ENCODE results near the gene GMIP. TPM values are rescaled to one million over a fixed set of nuclear protein-coding genes. Genes with fewer than 3 reads are reported as not detected.

The GMIP gene
- total and polyA plus RNA-seq, 2 of the 13 experiments (the other 11 are each of a cell fraction or from before 2014, with no cell fraction given), result 1.5 to 1.8 TPM

DNA sequence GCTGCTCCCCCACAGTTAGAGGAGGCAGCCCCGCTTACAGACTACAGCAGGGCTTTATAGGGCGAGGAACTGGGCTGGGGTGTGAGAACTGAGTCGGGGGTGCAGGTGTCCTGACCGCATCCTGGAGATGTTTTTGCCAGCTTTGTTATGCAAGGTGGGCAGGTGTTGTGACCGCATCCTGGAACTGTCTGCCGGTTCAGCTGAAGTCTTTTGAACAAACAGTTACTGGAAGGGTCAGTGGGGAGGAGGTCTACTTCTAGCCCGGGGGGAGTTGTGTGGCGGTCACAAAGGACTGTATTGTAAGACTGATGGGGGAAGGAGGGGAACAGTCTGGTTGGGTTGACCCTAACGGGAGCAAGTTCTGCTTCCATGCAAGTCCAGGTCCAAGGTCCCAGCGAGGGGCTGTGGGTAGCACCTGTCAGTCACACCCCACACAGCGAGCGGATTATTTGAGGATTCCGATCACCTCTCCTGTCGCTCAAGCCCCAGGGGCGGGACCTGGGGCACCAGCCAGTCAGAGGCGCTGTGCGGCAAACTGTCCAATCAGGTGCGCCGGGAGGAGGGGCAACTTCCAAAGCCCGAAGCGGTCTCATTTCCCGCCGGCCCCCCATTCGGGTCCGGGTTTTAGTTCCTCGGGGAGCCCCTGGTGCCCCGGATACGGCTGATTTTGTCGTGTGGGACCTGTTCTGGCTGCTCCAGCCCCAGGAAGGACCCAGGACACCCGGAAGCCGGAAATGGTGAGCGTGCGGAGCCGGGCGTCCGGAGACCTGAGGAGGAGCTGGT lies 25.0 kb upstream of the GMIP start, which contains the start of gene ZNF101 (continued):
- TF ChIP-seq, protein P1, sequence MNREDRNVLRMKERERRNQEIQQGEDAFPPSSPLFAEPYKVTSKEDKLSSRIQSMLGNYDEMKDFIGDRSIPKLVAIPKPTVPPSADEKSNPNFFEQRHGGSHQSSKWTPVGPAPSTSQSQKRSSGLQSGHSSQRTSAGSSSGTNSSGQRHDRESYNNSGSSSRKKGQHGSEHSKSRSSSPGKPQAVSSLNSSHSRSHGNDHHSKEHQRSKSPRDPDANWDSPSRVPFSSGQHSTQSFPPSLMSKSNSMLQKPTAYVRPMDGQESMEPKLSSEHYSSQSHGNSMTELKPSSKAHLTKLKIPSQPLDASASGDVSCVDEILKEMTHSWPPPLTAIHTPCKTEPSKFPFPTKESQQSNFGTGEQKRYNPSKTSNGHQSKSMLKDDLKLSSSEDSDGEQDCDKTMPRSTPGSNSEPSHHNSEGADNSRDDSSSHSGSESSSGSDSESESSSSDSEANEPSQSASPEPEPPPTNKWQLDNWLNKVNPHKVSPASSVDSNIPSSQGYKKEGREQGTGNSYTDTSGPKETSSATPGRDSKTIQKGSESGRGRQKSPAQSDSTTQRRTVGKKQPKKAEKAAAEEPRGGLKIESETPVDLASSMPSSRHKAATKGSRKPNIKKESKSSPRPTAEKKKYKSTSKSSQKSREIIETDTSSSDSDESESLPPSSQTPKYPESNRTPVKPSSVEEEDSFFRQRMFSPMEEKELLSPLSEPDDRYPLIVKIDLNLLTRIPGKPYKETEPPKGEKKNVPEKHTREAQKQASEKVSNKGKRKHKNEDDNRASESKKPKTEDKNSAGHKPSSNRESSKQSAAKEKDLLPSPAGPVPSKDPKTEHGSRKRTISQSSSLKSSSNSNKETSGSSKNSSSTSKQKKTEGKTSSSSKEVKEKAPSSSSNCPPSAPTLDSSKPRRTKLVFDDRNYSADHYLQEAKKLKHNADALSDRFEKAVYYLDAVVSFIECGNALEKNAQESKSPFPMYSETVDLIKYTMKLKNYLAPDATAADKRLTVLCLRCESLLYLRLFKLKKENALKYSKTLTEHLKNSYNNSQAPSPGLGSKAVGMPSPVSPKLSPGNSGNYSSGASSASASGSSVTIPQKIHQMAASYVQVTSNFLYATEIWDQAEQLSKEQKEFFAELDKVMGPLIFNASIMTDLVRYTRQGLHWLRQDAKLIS (CRISPR knock-in tag; IDR thresholded peaks at IDR 0.05), result no peak
- TF ChIP-seq ZFP1 (CRISPR knock-in tag; IDR thresholded peaks at IDR 0.05) (peak; percentile 46; the same call in 1 of the 2 replicates), PREB (CRISPR knock-in tag; IDR thresholded peaks at IDR 0.05) (no peak), PHF21A (CRISPR knock-in tag; IDR thresholded peaks at IDR 0.05) (peak; percentile 92), DPF2 (CRISPR knock-in tag; IDR thresholded peaks at IDR 0.05; ENCODE audit: borderline replicate concordance, low read depth) (peak; percentile 72; the same call in 1 of the 2 replicates), ZNF607 (CRISPR knock-in tag; IDR thresholded peaks at IDR 0.05; ENCODE audit: borderline replicate concordance) (no peak), PBX2 (CRISPR knock-in tag; IDR thresholded peaks at IDR 0.05) (peak; percentile 94), BCL3 (CRISPR knock-in tag; IDR thresholded peaks at IDR 0.05) (0 out of 2 replicates have a peak, but pooled peaks have one; percentile 27), FOXK1 (CRISPR knock-in tag; IDR thresholded peaks at IDR 0.05; ENCODE audit: borderline replicate concordance, low read depth) (peak; percentile 63; the same call in 1 of the 2 replicates), UBTF (CRISPR knock-in tag; IDR thresholded peaks at IDR 0.05) (peak; percentile 67), ELF4 (CRISPR knock-in tag; IDR thresholded peaks at IDR 0.05; ENCODE audit: borderline replicate concordance) (peak; percentile 61; the same call in 1 of the 2 replicates)
- TF ChIP-seq, protein P2, sequence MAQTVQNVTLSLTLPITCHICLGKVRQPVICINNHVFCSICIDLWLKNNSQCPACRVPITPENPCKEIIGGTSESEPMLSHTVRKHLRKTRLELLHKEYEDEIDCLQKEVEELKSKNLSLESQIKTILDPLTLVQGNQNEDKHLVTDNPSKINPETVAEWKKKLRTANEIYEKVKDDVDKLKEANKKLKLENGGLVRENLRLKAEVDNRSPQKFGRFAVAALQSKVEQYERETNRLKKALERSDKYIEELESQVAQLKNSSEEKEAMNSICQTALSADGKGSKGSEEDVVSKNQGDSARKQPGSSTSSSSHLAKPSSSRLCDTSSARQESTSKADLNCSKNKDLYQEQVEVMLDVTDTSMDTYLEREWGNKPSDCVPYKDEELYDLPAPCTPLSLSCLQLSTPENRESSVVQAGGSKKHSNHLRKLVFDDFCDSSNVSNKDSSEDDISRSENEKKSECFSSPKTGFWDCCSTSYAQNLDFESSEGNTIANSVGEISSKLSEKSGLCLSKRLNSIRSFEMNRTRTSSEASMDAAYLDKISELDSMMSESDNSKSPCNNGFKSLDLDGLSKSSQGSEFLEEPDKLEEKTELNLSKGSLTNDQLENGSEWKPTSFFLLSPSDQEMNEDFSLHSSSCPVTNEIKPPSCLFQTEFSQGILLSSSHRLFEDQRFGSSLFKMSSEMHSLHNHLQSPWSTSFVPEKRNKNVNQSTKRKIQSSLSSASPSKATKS (CRISPR knock-in tag; IDR thresholded peaks at IDR 0.05), result 0 out of 2 replicates have a peak, but pooled peaks have one; percentile 58
- TF ChIP-seq, protein P3, sequence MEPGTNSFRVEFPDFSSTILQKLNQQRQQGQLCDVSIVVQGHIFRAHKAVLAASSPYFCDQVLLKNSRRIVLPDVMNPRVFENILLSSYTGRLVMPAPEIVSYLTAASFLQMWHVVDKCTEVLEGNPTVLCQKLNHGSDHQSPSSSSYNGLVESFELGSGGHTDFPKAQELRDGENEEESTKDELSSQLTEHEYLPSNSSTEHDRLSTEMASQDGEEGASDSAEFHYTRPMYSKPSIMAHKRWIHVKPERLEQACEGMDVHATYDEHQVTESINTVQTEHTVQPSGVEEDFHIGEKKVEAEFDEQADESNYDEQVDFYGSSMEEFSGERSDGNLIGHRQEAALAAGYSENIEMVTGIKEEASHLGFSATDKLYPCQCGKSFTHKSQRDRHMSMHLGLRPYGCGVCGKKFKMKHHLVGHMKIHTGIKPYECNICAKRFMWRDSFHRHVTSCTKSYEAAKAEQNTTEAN (CRISPR knock-in tag; conservative IDR thresholded peaks at IDR 0.05), result peak; percentile 50; the same call in 1 of the 2 replicates

All from HepG2 (cell line).